ENCODE measurements around the gene SALL1. TPM values are rescaled to one million over a fixed set of nuclear protein-coding genes. Genes with fewer than 3 reads are reported as not detected.
A peak's percentile ranks its signal among the peaks of the same experiment; 100 is the strongest.

The SALL1 gene
- total and polyA plus RNA-seq, 2 of the 4 experiments (the other 2 are of a cell fraction), result 0.90 to 5.2 TPM

DNA sequence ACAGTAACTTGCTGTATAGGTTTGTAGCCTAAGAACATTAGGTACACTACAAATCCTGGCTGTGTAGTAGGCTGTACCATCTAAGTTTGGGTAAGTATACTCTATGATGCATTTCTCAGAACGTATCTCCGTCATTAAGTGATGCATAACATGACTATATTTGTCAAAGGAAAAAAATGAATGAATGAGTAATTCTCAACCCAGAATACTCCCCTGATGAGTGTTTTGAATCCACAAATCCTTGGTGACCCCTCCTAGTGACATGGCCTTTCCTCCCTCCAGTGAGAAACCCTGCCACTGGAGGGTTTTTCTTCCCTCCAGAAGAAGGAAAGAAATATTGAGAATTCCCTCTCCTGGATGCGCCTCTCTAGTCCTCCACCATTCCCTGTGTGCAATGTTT, 24.0 kb upstream of the SALL1 start:
- intact Hi-C loops (cut with micrococcal nuclease), result no loop called here
- dilution Hi-C loops (cut with HindIII; ENCODE audit: low sequenced_read_pairs, unreplicated experiment), result no loop called here
- Histone ChIP-seq H3K4me2 (ENCODE audit: low read depth, low read length) (no peak overlapping the region), H3K27ac (ENCODE audit: insufficient read depth, low read length) (no peak overlapping the region; the same call in 1 of the 2 replicates), H3K4me3 (ENCODE audit: insufficient read depth, low read depth, low read length) (no peak overlapping the region), H3K27me3 (ENCODE audit: control insufficient read depth, insufficient read depth, low read length) (no peaks in the 10 kb centered on the region), H3K56ac (ENCODE audit: extremely low read depth, insufficient read depth, low read length) (no peak overlapping the region), H2BK5ac (ENCODE audit: low read depth, low read length, poor library complexity, severe bottlenecking) (peak overlapping the region; percentile 23), H4K20me1 (ENCODE audit: insufficient read depth, low read length) (no peaks in the 10 kb centered on the region), H3K9ac (ENCODE audit: low read depth, low read length) (no peak overlapping the region), H2BK120ac (ENCODE audit: low read depth, low read length) (peak overlapping the region; percentile 61; the same call in 1 of the 2 replicates), H4K91ac (ENCODE audit: insufficient read depth, low read depth, low read length) (peak overlapping the region; percentile 56), H2AFZ (replicated peaks; ENCODE audit: low read length, poor library complexity) (no peak overlapping the region), H3K9me1 (ENCODE audit: insufficient read depth, low read length) (peaks cover 5% of the 10 kb centered on the region), H3K23ac (ENCODE audit: low read depth, low read length) (peak overlapping the region; percentile 61; the same call in 1 of the 2 replicates), H4K5ac (ENCODE audit: low read depth, low read length) (no peak overlapping the region), H3K14ac (replicated peaks; ENCODE audit: low read depth, low read length) (peak overlapping the region; percentile 85), H3K18ac (ENCODE audit: low read depth, low read length) (no peak overlapping the region), H2AK9ac (replicated peaks; ENCODE audit: low read depth, low read length, poor library complexity) (no peak overlapping the region), H3K36me3 (ENCODE audit: control insufficient read depth, insufficient read depth, low read length) (no peaks in the 10 kb centered on the region), H3K79me1 (ENCODE audit: low read depth in 1 of 2, low read length in 2 of 2) (peaks cover 0 to 7% of the 10 kb centered on the region in 2 experiments; a peak in 1 of 4 replicates), H3K9me3 (ENCODE audit: control insufficient read depth, insufficient read depth, low read length) (no peaks in the 10 kb centered on the region), H2AK5ac (ENCODE audit: low read depth, low read length) (0 out of 2 replicates have a peak overlapping the region, but pooled peaks have one; percentile 73), H2BK20ac (ENCODE audit: low read depth, low read length) (peak overlapping the region; percentile 58; the same call in 1 of the 2 replicates), H3K4ac (ENCODE audit: low read depth, low read length) (peak overlapping the region; percentile 70), H4K8ac (ENCODE audit: low read depth in 2 of 2, low read length in 2 of 2) (peak overlapping the region; percentile 60 to 68; a peak in 2 of 4 replicates), H3K4me1 (ENCODE audit: control insufficient read depth, insufficient read depth, low read length) (peaks cover 3% of the 10 kb centered on the region; the same call in 1 of the 2 replicates), H2BK15ac (ENCODE audit: low read depth, low read length) (peak overlapping the region; percentile 57; the same call in 1 of the 3 replicates)
- POLR2A ChIA-PET (ENCODE audit: unreplicated experiment), result no interaction called here
- DNase-seq (peak; percentile 70), ATAC-seq (ENCODE audit: low read depth) (peak; percentile 49)
- in situ Hi-C loops (cut with MboI; ENCODE audit: low sequenced_read_pairs), result no loop called here
- CTCF ChIA-PET, result no interaction called here
- TF ChIP-seq, protein P1, sequence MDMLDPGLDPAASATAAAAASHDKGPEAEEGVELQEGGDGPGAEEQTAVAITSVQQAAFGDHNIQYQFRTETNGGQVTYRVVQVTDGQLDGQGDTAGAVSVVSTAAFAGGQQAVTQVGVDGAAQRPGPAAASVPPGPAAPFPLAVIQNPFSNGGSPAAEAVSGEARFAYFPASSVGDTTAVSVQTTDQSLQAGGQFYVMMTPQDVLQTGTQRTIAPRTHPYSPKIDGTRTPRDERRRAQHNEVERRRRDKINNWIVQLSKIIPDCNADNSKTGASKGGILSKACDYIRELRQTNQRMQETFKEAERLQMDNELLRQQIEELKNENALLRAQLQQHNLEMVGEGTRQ (IDR thresholded peaks at IDR 0.05; ENCODE audit: low read depth, low read length), result no peak
- BruUV-seq (replicated peaks), result no TSS peak
- WGBS, 2 experiments (ENCODE audit: extremely low coverage in 2 of 2, insufficient read length in 1 of 2), result no CpG with 5 or more reads among the region's 3 CpGs
